SH-SY5Y (cell line): Measurements from ENCODE around the gene HES7.

ENCODE experiments used
- GATA2 ChIP-seq: IDR thresholded peaks from 2 replicates; pipeline ENCODE4 v1.6.1; 2011; ENCODE audit warnings: mild to moderate bottlenecking, low read depth, low read length
- GATA3 ChIP-seq: IDR thresholded peaks from 2 replicates; pipeline ENCODE4 v1.6.1; 2011; ENCODE audit warnings: low read depth, mild to moderate bottlenecking, low read length, moderate library complexity

GRCh38 chr17:8156246-8156992, 32.5 kb upstream of the HES7 start:
- TF ChIP-seq GATA2: no peak
- TF ChIP-seq GATA3: no peak
